B cell (primary cell): ENCODE results near the gene LGI1. TPM values are rescaled to one million over a fixed set of nuclear protein-coding genes. Genes with fewer than 3 reads are reported as not detected.

Experiments used
- ATAC-seq: fragments of 200-7000 bp; cut with Tn5 transposase; one replicate; pipeline ENCODE4 v1.10.0; 2021; ENCODE audit warnings: low read depth, mild to moderate bottlenecking, moderate number of reproducible peaks, moderate library complexity
- CTCF ChIA-PET: fragments of 350-600 bp; sonication (Branson Sonifier 250); formaldehyde crosslinking; loops from one replicate; lab custom pipeline; 2021; ENCODE audit warnings: antibody characterized with exemption, inconsistent platforms; lab: Charles Lee
- POLR2A ChIA-PET: fragments of 350-600 bp; sonication (Branson Sonifier 250); formaldehyde crosslinking; loops from one replicate; lab custom pipeline; 2021; ENCODE audit warnings: antibody characterized with exemption; lab: Charles Lee
- DNase-seq: peaks from one replicate; pipeline ENCODE4 v3.0.0; 2013
- H2AFZ ChIP-seq: 2 replicates; pipeline ENCODE4 v1.6.1; 2012; ENCODE audit warnings: mild to moderate bottlenecking, low read depth, low read length; ENCODE audit not compliant: insufficient read depth, poor library complexity, severe bottlenecking
- H3K27ac ChIP-seq, 2 donors: 1 replicate in 1 of 2; 2 replicates in 1 of 2; pipeline ENCODE4 v1.5.1; 2012 to 2013; ENCODE audit warnings: low read length in 2 of 2, mild to moderate bottlenecking in 2 of 2, moderate library complexity in 1 of 2
- H3K27me3 ChIP-seq, 4 experiments: fragments of 200-600 bp in 1 of 4; sonication (generic) in 1 of 4; replicated peaks in 1 of 4; 1 replicate in 2 of 4; 2 replicates in 2 of 4; pipeline versions ENCODE4 v1.6.1 to v1.7.0; 2013 to 2016; ENCODE audit warnings: low read length in 3 of 4, mild to moderate bottlenecking in 2 of 4, mixed read lengths in 1 of 4, moderate library complexity in 1 of 4; ENCODE audit not compliant: insufficient read depth in 4 of 4, control insufficient read depth in 3 of 4; ENCODE audit errors: control extremely low read depth in 1 of 4
- H3K36me3 ChIP-seq, 2 experiments: replicated peaks in 1 of 2; 1 replicate in 1 of 2; 2 replicates in 1 of 2; pipeline versions ENCODE4 v1.6.1 to v1.7.1; 2013; ENCODE audit warnings: low read length in 1 of 2; ENCODE audit not compliant: insufficient read depth in 2 of 2, control insufficient read depth in 1 of 2; ENCODE audit errors: control extremely low read depth in 1 of 2, extremely low read depth in 1 of 2
- H3K4me1 ChIP-seq, 2 donors: fragments of 200-600 bp in 1 of 2; sonication (generic) in 1 of 2; 1 replicate in 1 of 2; 2 replicates in 1 of 2; pipeline versions ENCODE4 v1.5.1 to v1.6.1; 2013 to 2017; ENCODE audit warnings: low read length in 2 of 2; ENCODE audit not compliant: control insufficient read depth in 2 of 2, insufficient read depth in 2 of 2
- H3K4me2 ChIP-seq: replicated peaks from 2 replicates; pipeline ENCODE3; 2012; ENCODE audit warnings: mild to moderate bottlenecking, low read depth, low read length; ENCODE audit not compliant: poor library complexity, severe bottlenecking
- H3K4me3 ChIP-seq, 5 experiments: fragments of 200-600 bp in 1 of 5; sonication (generic) in 1 of 5; 1 replicate in 3 of 5; 2 replicates in 2 of 5; pipeline versions ENCODE4 v1.5.1 to v1.7.0; 2011 to 2016; ENCODE audit warnings: low read length in 4 of 5, mild to moderate bottlenecking in 4 of 5, low read depth in 2 of 5, control low read depth in 1 of 5, moderate library complexity in 1 of 5; ENCODE audit not compliant: insufficient read depth in 1 of 5; ENCODE audit errors: control extremely low read depth in 1 of 5, extremely low read depth in 1 of 5
- H3K79me2 ChIP-seq: fragments of 200-600 bp; sonication (generic); one replicate; pipeline ENCODE4 v1.6.0; 2016; ENCODE audit warnings: low read length; ENCODE audit not compliant: control insufficient read depth, insufficient read depth
- H3K9ac ChIP-seq: fragments of 200-600 bp; sonication (generic); 2 replicates; pipeline ENCODE4 v1.6.1; 2017; ENCODE audit warnings: mild to moderate bottlenecking, low read length, moderate library complexity
- H3K9me3 ChIP-seq, 3 donors: one replicate each; pipeline versions ENCODE4 v1.6.1 to v1.7.1; 2013; ENCODE audit warnings: low read length in 2 of 3; ENCODE audit not compliant: control insufficient read depth in 2 of 3, insufficient read depth in 1 of 3; ENCODE audit errors: control extremely low read depth in 1 of 3
- H4K20me1 ChIP-seq: 2 replicates; pipeline ENCODE4 v1.6.0; 2012; ENCODE audit warnings: mild to moderate bottlenecking, low read length; ENCODE audit not compliant: insufficient read depth, control insufficient read depth, poor library complexity, severe bottlenecking
- H3K27ac Mint-ChIP-seq: one replicate; pipeline ENCODE4 v1.8.0; 2021; ENCODE audit warnings: mixed read lengths
- H3K27me3 Mint-ChIP-seq: one replicate; pipeline ENCODE4 v1.8.0; 2021; ENCODE audit warnings: mixed read lengths
- H3K4me1 Mint-ChIP-seq: one replicate; pipeline ENCODE4 v1.8.0; 2021; ENCODE audit warnings: mixed read lengths
- H3K4me3 Mint-ChIP-seq: one replicate; pipeline ENCODE4 v1.8.0; 2021; ENCODE audit warnings: mixed read lengths
- H3K9me3 Mint-ChIP-seq: one replicate; pipeline ENCODE4 v1.8.0; 2022; ENCODE audit warnings: mixed read lengths; ENCODE audit not compliant: insufficient read depth
- EZH2 ChIP-seq: IDR thresholded peaks from 2 replicates; pipeline ENCODE4 v1.6.1; 2012; ENCODE audit warnings: borderline replicate concordance, low read depth, mild to moderate bottlenecking, moderate library complexity, low read length; ENCODE audit not compliant: insufficient read depth, poor library complexity, severe bottlenecking
- WGBS: methylation state at CpG from one replicate; pipeline ENCODE4 v1.1.5; 2013; ENCODE audit warnings: missing lambda C conversion rate; ENCODE audit not compliant: insufficient coverage; 5-methylcytosine and 5-hydroxymethylcytosine counted together
- intact Hi-C: fragments of 100-400 bp; cut with micrococcal nuclease; formaldehyde crosslinking; loops from one replicate; pipeline ENCODE4 v1.10.0; 2022
- polyA plus RNA-seq: library from polyadenylated mRNA; depleted of rRNA; stranded (reverse); fragments of >200 nt; gene quantifications from 2 replicates; pipeline ENCODE4 v1.2.3, GENCODE V29; 2012
- total RNA-seq, 2 donors: library from RNA; stranded (reverse); fragments of 120-200 nt in 1 of 2; gene quantifications; 1 replicate in 1 of 2; 2 replicates in 1 of 2; pipeline versions ENCODE4 v1.2.3 to v1.2.4, GENCODE V29; 2013 to 2022
- TF ChIP-seq, protein P1 (sequence below): fragments of 200-600 bp; IDR thresholded peaks from one replicate; pipeline ENCODE4 v1.8.0; 2022; ENCODE audit warnings: antibody characterized with exemption, mild to moderate bottlenecking

Gene LGI1
- total and polyA plus RNA-seq, 2 donors (not counting 1 experiment from before 2014, with no cell fraction given), result not detected

GRCh38 chr10:93755443-93756116, 2.2 kb upstream of the LGI1 start:
- Mint-ChIP-seq H3K4me3 (no peak overlapping the region), H3K27ac (no peak overlapping the region), H3K27me3 (peaks cover 76% of the 10 kb centered on the region), H3K4me1 (peaks cover 9% of the 10 kb centered on the region), H3K9me3 (no peaks in the 10 kb centered on the region)
- H3K4me1 ChIP-seq, result peaks cover 5 to 6% of the 10 kb centered on the region in 2 donors
- intact Hi-C loops, result no loop called here
- H3K9ac ChIP-seq, result no peak overlapping the region
- H3K79me2 ChIP-seq, result no peaks in the 10 kb centered on the region
- H3K27ac ChIP-seq, result no peak overlapping the region
- no peak for ATAC-seq
- H3K36me3 ChIP-seq, result no peaks in the 10 kb centered on the region
- H3K27me3 ChIP-seq, result peaks cover 0 to 29% (median 20%) of the 10 kb centered on the region in 4 experiments
- ChIA-PET POLR2A (no interaction called here), CTCF (no interaction called here)
- TF ChIP-seq, protein P1, sequence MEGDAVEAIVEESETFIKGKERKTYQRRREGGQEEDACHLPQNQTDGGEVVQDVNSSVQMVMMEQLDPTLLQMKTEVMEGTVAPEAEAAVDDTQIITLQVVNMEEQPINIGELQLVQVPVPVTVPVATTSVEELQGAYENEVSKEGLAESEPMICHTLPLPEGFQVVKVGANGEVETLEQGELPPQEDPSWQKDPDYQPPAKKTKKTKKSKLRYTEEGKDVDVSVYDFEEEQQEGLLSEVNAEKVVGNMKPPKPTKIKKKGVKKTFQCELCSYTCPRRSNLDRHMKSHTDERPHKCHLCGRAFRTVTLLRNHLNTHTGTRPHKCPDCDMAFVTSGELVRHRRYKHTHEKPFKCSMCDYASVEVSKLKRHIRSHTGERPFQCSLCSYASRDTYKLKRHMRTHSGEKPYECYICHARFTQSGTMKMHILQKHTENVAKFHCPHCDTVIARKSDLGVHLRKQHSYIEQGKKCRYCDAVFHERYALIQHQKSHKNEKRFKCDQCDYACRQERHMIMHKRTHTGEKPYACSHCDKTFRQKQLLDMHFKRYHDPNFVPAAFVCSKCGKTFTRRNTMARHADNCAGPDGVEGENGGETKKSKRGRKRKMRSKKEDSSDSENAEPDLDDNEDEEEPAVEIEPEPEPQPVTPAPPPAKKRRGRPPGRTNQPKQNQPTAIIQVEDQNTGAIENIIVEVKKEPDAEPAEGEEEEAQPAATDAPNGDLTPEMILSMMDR, result no peak
- no peak for TF ChIP-seq EZH2
- no peak for DNase-seq
- 87% methylated on average over 5 of the region's 10 CpGs for WGBS
- no peaks in the 10 kb centered on the region for H4K20me1 ChIP-seq
- no peak overlapping the region for H3K4me2 ChIP-seq
- H3K4me3 ChIP-seq, result no peak overlapping the region
- H3K9me3 ChIP-seq, result peaks cover 0 to 2% (median 0%) of the 10 kb centered on the region in 3 donors
- no peak overlapping the region for H2AFZ ChIP-seq

- TF ChIP-seq, protein P1, result no peak
- no peak for TF ChIP-seq EZH2
Measured at GRCh38 chr10:93756118-93756517, 1.6 kb upstream of the LGI1 start.

More at GRCh38 chr10:93756118-93756517, 1.6 kb upstream of the LGI1 start:
- Mint-ChIP-seq H3K4me1 (peaks cover 9% of the 10 kb centered on the region), H3K9me3 (no peaks in the 10 kb centered on the region), H3K27me3 (peaks cover 79% of the 10 kb centered on the region), H3K27ac (no peak overlapping the region), H3K4me3 (no peak overlapping the region)
- intact Hi-C loops, result no loop called here
- CTCF ChIA-PET, result no interaction called here
- peaks cover 0 to 27% (median 24%) of the 10 kb centered on the region in 4 experiments for H3K27me3 ChIP-seq
- H3K4me2 ChIP-seq, result no peak overlapping the region
- no peaks in the 10 kb centered on the region for H3K36me3 ChIP-seq
- no peaks in the 10 kb centered on the region for H3K79me2 ChIP-seq
- H3K4me3 ChIP-seq, result no peak overlapping the region
- ATAC-seq (no peak), DNase-seq (no peak)
- H3K9me3 ChIP-seq, result peaks cover 0 to 2% (median 0%) of the 10 kb centered on the region in 3 donors
- H2AFZ ChIP-seq, result no peak overlapping the region
- no peak overlapping the region for H3K9ac ChIP-seq
- WGBS, result 79% methylated on average over 2 of the region's 3 CpGs
- POLR2A ChIA-PET, result interaction anchor here (0.7 kb wide), 1 partner anchor 9 kb away, joined by 3 read pairs; no protein-coding TSS in a partner anchor
- peaks cover 5 to 6% of the 10 kb centered on the region in 2 donors for H3K4me1 ChIP-seq
- no peaks in the 10 kb centered on the region for H4K20me1 ChIP-seq
- H3K27ac ChIP-seq, result no peak overlapping the region
